GM19328 (cell line): ENCODE measurements around the gene EMILIN3.

Experiments
- ATAC-seq: cut with Tn5 transposase; IDR thresholded peaks from one replicate; pipeline ENCODE4 v1.9.1; 2021; ENCODE audit warnings: mild to moderate bottlenecking, moderate library complexity; ENCODE audit not compliant: unreplicated experiment

EMILIN3 gene

GRCh38 chr20:41364967-41365765, 1.5 kb downstream of the EMILIN3 start:
- ATAC-seq = no peak

- no peak for ATAC-seq
Measured at GRCh38 chr20:41364236-41364855, 2.3 kb downstream of the EMILIN3 start.

GRCh38 chr20:41363601-41364000, 3.0 kb downstream of the EMILIN3 start:
- no peak for ATAC-seq

GRCh38 chr20:41362748-41363140, 3.9 kb downstream of the EMILIN3 start:
- no peak for ATAC-seq

GRCh38 chr20:41361757-41362747, 4.6 kb downstream of the EMILIN3 start:
- no peak for ATAC-seq

GRCh38 chr20:41360831-41361756, 5.5 kb downstream of the EMILIN3 start:
- ATAC-seq = no peak

GRCh38 chr20:41359541-41360011, 7.0 kb downstream of the EMILIN3 start:
- ATAC-seq = no peak

- ATAC-seq = no peak
Measured at GRCh38 chr20:41358717-41359116, 7.9 kb downstream of the EMILIN3 start.

- ATAC-seq = no peak
Measured at GRCh38 chr20:41358230-41358629, 8.4 kb downstream of the EMILIN3 start.

GRCh38 chr20:41357424-41358163, 9.0 kb downstream of the EMILIN3 start:
- no peak for ATAC-seq

GRCh38 chr20:41356951-41357350, 9.7 kb downstream of the EMILIN3 start:
- ATAC-seq = no peak

GRCh38 chr20:41355598-41356203, 10.9 kb downstream of the EMILIN3 start:
- ATAC-seq = no peak

GRCh38 chr20:41355192-41355591, 11.4 kb downstream of the EMILIN3 start:
- ATAC-seq = no peak

- ATAC-seq = no peak
Measured at GRCh38 chr20:41353530-41353929, 13.1 kb downstream of the EMILIN3 start.

GRCh38 chr20:41352666-41353065, 14.0 kb downstream of the EMILIN3 start:
- ATAC-seq = no peak

- ATAC-seq = no peak
Measured at GRCh38 chr20:41352106-41352505, 14.5 kb downstream of the EMILIN3 start.

- ATAC-seq = no peak
Measured at GRCh38 chr20:41350408-41350962, 16.1 kb downstream of the EMILIN3 start.

- no peak for ATAC-seq
Measured at GRCh38 chr20:41349943-41350342, 16.7 kb downstream of the EMILIN3 start.

GRCh38 chr20:41349266-41349665, 17.4 kb downstream of the EMILIN3 start:
- ATAC-seq = no peak
